Loucy (cell line): ENCODE results near the gene ROR1.

Experiments used
- H2AFZ ChIP-seq: fragments of 200-600 bp; sonication (generic); 2 replicates; pipeline ENCODE4 v1.6.0; 2016; ENCODE audit warnings: antibody characterized with exemption, mild to moderate bottlenecking, low read length, moderate library complexity
- H3F3A ChIP-seq: fragments of 200-600 bp; 2 replicates; pipeline ENCODE4 v1.6.0; 2016; ENCODE audit warnings: antibody characterized with exemption, low read depth, mild to moderate bottlenecking
- H3K27me3 ChIP-seq: fragments of 200-600 bp; sonication (generic); 2 replicates; pipeline ENCODE4 v1.6.1; 2014; ENCODE audit warnings: low read length, mild to moderate bottlenecking; ENCODE audit not compliant: insufficient read depth, poor library complexity, severe bottlenecking
- H3K36me3 ChIP-seq: fragments of 200-600 bp; sonication (generic); 2 replicates; pipeline ENCODE4 v1.6.1; 2016; ENCODE audit warnings: low read length; ENCODE audit not compliant: insufficient read depth
- H3K4me1 ChIP-seq: fragments of 200-600 bp; sonication (generic); 2 replicates; pipeline ENCODE4 v1.5.1; 2014; ENCODE audit warnings: low read length, mild to moderate bottlenecking; ENCODE audit not compliant: insufficient read depth, poor library complexity, severe bottlenecking
- H3K4me2 ChIP-seq: fragments of 200-600 bp; sonication (generic); 2 replicates; pipeline ENCODE4 v1.6.0; 2014; ENCODE audit warnings: antibody characterized with exemption, low read length, low read depth, mild to moderate bottlenecking; ENCODE audit not compliant: poor library complexity, severe bottlenecking
- H3K4me3 ChIP-seq: fragments of 200-600 bp; sonication (generic); 2 replicates; pipeline ENCODE4 v1.5.1; 2014; ENCODE audit warnings: low read length, mild to moderate bottlenecking, mixed read lengths; ENCODE audit not compliant: poor library complexity, severe bottlenecking
- H3K79me2 ChIP-seq: fragments of 200-600 bp; sonication (generic); 2 replicates; pipeline ENCODE4 v1.6.1; 2014; ENCODE audit warnings: low read length; ENCODE audit not compliant: insufficient read depth
- H3K9ac ChIP-seq: fragments of 200-600 bp; sonication (generic); 2 replicates; pipeline ENCODE4 v1.6.0; 2014; ENCODE audit warnings: mild to moderate bottlenecking, low read depth, low read length, moderate library complexity; ENCODE audit not compliant: poor library complexity, severe bottlenecking
- H3K9me2 ChIP-seq: fragments of 200-600 bp; sonication (generic); replicated peaks from 2 replicates; pipeline ENCODE4 v1.6.1; 2016; ENCODE audit warnings: low read depth, low read length, mixed read lengths
- H3K9me3 ChIP-seq: fragments of 200-600 bp; sonication (generic); 2 replicates; pipeline ENCODE4 v1.6.1; 2014; ENCODE audit warnings: mild to moderate bottlenecking, antibody characterized with exemption, low read length, low read depth; ENCODE audit not compliant: insufficient read depth
- H4K20me1 ChIP-seq: fragments of 200-600 bp; sonication (generic); 2 replicates; pipeline ENCODE4 v1.6.0; 2014; ENCODE audit warnings: antibody characterized with exemption, low read length, mild to moderate bottlenecking; ENCODE audit not compliant: insufficient read depth, poor library complexity, severe bottlenecking
- EZH2phosphoT487 ChIP-seq: fragments of 200-600 bp; IDR thresholded peaks from 2 replicates; pipeline ENCODE4 v1.6.1; 2018; ENCODE audit warnings: antibody characterized with exemption, mild to moderate bottlenecking, moderate library complexity, borderline replicate concordance
- TF ChIP-seq, protein P1 (sequence below): fragments of 200-600 bp; sonication (generic); conservative IDR thresholded peaks from 2 replicates; pipeline ENCODE4 v1.5.1; 2014; ENCODE audit warnings: mild to moderate bottlenecking, antibody characterized with exemption, low read length

The ROR1 gene

DNA sequence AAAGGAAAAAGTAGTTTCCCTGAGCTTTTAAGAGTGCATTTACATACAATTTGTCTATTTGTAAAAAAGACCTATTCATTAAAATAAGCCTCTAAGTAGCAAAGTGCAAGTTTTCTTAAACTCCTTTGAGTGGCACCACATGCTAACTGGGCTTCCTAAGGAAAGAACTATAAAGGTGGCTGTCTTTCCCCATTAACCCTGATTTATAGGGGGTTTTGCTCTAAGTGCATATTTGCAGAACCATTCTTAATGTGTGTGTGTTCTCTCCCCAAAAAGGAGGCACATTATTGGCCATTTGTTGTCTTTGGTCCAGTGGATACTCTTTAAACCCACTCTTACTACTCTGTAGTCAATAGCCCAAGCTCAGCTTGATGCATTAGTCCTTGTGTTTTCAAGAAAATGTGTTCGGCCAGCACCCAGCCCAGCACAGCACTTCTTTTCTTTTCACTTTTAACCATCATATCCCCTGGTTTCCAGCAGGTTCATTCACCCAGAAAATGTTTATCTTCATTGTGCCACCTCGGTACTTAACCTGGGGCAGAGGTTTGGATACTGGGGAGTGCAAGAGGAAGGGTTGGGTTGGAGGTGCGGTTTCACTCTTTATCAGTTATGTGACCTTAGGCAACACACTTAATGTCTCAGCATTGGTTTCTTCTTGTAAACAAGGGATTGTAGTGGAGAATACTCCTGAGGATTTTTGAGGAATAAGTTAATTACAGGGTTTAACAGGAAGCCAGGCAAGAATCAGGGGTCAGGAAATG is 267.7 kb downstream of the ROR1 start:
- Histone ChIP-seq H3K4me3 (no peak overlapping the region), H2AFZ (no peak overlapping the region), H3K9ac (no peak overlapping the region), H3K36me3 (no peaks in the 10 kb centered on the region), H3K4me2 (no peak overlapping the region), H3K27me3 (no peaks in the 10 kb centered on the region), H3F3A (no peaks in the 10 kb centered on the region), H3K4me1 (no peaks in the 10 kb centered on the region), H4K20me1 (no peaks in the 10 kb centered on the region), H3K9me3 (no peaks in the 10 kb centered on the region), H3K9me2 (no peaks in the 10 kb centered on the region), H3K79me2 (no peaks in the 10 kb centered on the region)
- no peak for TF ChIP-seq EZH2phosphoT487
- TF ChIP-seq, protein P1, sequence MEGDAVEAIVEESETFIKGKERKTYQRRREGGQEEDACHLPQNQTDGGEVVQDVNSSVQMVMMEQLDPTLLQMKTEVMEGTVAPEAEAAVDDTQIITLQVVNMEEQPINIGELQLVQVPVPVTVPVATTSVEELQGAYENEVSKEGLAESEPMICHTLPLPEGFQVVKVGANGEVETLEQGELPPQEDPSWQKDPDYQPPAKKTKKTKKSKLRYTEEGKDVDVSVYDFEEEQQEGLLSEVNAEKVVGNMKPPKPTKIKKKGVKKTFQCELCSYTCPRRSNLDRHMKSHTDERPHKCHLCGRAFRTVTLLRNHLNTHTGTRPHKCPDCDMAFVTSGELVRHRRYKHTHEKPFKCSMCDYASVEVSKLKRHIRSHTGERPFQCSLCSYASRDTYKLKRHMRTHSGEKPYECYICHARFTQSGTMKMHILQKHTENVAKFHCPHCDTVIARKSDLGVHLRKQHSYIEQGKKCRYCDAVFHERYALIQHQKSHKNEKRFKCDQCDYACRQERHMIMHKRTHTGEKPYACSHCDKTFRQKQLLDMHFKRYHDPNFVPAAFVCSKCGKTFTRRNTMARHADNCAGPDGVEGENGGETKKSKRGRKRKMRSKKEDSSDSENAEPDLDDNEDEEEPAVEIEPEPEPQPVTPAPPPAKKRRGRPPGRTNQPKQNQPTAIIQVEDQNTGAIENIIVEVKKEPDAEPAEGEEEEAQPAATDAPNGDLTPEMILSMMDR: no peak

- Histone ChIP-seq H3K4me1 (no peaks in the 10 kb centered on the region), H3K9me3 (no peaks in the 10 kb centered on the region), H3K36me3 (no peaks in the 10 kb centered on the region), H2AFZ (no peak overlapping the region), H3K9ac (no peak overlapping the region), H3K4me2 (no peak overlapping the region), H3K4me3 (no peak overlapping the region), H4K20me1 (no peaks in the 10 kb centered on the region), H3K79me2 (no peaks in the 10 kb centered on the region), H3K27me3 (no peaks in the 10 kb centered on the region), H3K9me2 (no peaks in the 10 kb centered on the region), H3F3A (no peaks in the 10 kb centered on the region)
- no peak for TF ChIP-seq EZH2phosphoT487
- TF ChIP-seq, protein P1: no peak
Measured at GRCh38 chr1:64042331-64043100, 268.7 kb downstream of the ROR1 start.

GRCh38 chr1:64043288-64043687 is 269.5 kb downstream of the ROR1 start:
- no peaks in the 10 kb centered on the region for H3K9me3 ChIP-seq
- H3K4me3 ChIP-seq: no peak overlapping the region
- H4K20me1 ChIP-seq: no peaks in the 10 kb centered on the region
- no peak overlapping the region for H3K4me2 ChIP-seq
- H3K27me3 ChIP-seq: no peaks in the 10 kb centered on the region
- TF ChIP-seq EZH2phosphoT487: no peak
- TF ChIP-seq, protein P1: no peak
- H3K4me1 ChIP-seq: no peaks in the 10 kb centered on the region
- no peaks in the 10 kb centered on the region for H3K36me3 ChIP-seq
- no peaks in the 10 kb centered on the region for H3K79me2 ChIP-seq
- no peaks in the 10 kb centered on the region for H3K9me2 ChIP-seq
- no peaks in the 10 kb centered on the region for H3F3A ChIP-seq
- no peak overlapping the region for H2AFZ ChIP-seq
- H3K9ac ChIP-seq: no peak overlapping the region
